ENCODE data around the gene CDH3. TPM values are rescaled to one million over a fixed set of nuclear protein-coding genes. Genes with fewer than 3 reads are reported as not detected.

Gene CDH3
- total and polyA plus RNA-seq, 2 donors from 2014 or later = 9.8 to 61.3 TPM

DNA sequence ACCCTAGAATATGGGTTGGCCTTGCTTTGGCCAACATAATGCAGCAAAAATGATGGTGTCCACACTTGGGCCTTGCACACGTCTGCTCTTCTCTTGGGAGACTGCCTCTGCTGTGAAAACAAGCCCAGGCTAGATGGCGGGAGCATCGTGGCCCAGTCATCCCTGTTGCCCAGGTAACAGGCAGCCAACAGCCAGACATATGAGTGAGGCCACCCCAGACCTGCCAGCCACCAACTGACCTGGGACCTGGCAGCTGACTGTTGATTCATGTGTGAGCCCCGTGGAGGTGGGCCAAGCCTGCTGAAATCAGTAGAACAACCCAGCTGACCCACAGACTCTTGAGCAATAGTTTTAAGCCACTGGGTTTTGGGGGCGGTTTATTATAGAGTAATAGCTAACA lies 39.4 kb upstream of the CDH3 start:
- Histone ChIP-seq H3K4me3 (ENCODE audit: low read length in 3 of 3) (no peak overlapping the region), H3K27me3 (ENCODE audit: control insufficient read depth, insufficient read depth, low read length) (no peaks in the 10 kb centered on the region), H3K27ac (ENCODE audit: low read depth in 2 of 2, low read length in 2 of 2) (no peak overlapping the region), H3K4me1 (ENCODE audit: control insufficient read depth in 2 of 3, insufficient read depth in 2 of 3, low read depth in 1 of 3, low read length in 3 of 3) (no peaks in the 10 kb centered on the region), H3K9me3 (ENCODE audit: control insufficient read depth in 2 of 3, insufficient read depth in 1 of 3, low read length in 3 of 3) (no peaks in the 10 kb centered on the region), H3K36me3 (ENCODE audit: control insufficient read depth in 2 of 3, insufficient read depth in 3 of 3, low read length in 3 of 3) (no peaks in the 10 kb centered on the region), H3K9ac (ENCODE audit: low read length in 3 of 3) (no peak overlapping the region)
- FAIRE-seq (no peak), DNase-seq (peak in 1 of 5 donors; percentile 12)
- no peak for TF ChIP-seq CTCF (IDR thresholded peaks at IDR 0.05; ENCODE audit: borderline replicate concordance, extremely low read depth, insufficient read depth)
- intact Hi-C loops (cut with DNase I) = no loop called here

- no peaks in the 10 kb centered on the region for H3K27me3 ChIP-seq (ENCODE audit: control insufficient read depth, insufficient read depth, low read length)
- no peaks in the 10 kb centered on the region for H3K9me3 ChIP-seq (ENCODE audit: control insufficient read depth in 2 of 3, insufficient read depth in 1 of 3, low read length in 3 of 3)
- H3K4me1 ChIP-seq (ENCODE audit: control insufficient read depth in 2 of 3, insufficient read depth in 2 of 3, low read depth in 1 of 3, low read length in 3 of 3) = no peaks in the 10 kb centered on the region
- no peak for TF ChIP-seq CTCF (IDR thresholded peaks at IDR 0.05; ENCODE audit: borderline replicate concordance, extremely low read depth, insufficient read depth)
- no peak overlapping the region for H3K9ac ChIP-seq (ENCODE audit: low read length in 3 of 3)
- no peak for DNase-seq
- no peak overlapping the region for H3K27ac ChIP-seq (ENCODE audit: low read depth in 2 of 2, low read length in 2 of 2)
- intact Hi-C loops (cut with DNase I) = no loop called here
- H3K36me3 ChIP-seq (ENCODE audit: control insufficient read depth in 2 of 3, insufficient read depth in 3 of 3, low read length in 3 of 3) = no peaks in the 10 kb centered on the region
- H3K4me3 ChIP-seq (ENCODE audit: low read length in 3 of 3) = no peak overlapping the region
- FAIRE-seq = no peak
Measured at GRCh38 chr16:68607443-68607842, 37.7 kb upstream of the CDH3 start.

DNA sequence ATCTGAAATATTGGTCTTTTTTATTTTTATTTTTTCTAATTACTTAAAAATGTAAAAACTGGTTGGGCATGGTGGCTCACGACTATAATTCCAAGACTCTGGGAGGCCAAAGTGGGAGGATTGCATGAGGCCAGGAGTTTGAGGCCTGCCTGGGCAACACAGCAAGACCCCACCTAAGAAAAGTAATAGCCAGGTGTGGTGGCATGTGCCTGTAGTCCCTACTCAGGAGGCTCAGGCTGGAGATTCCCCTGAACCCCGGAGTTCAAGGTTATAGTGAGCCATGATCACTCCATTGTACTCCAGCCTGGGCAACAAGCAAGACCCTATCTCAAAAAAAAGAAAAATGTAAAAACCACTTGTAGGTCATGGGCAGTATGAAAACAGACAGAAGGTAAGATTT lies 36.8 kb upstream of the CDH3 start:
- intact Hi-C loops (cut with DNase I) = no loop called here
- no peak for DNase-seq
- Histone ChIP-seq H3K4me1 (ENCODE audit: control insufficient read depth in 2 of 3, insufficient read depth in 2 of 3, low read depth in 1 of 3, low read length in 3 of 3) (no peaks in the 10 kb centered on the region), H3K9me3 (ENCODE audit: control insufficient read depth in 2 of 3, insufficient read depth in 1 of 3, low read length in 3 of 3) (no peaks in the 10 kb centered on the region), H3K27me3 (ENCODE audit: control insufficient read depth, insufficient read depth, low read length) (no peaks in the 10 kb centered on the region), H3K36me3 (ENCODE audit: control insufficient read depth in 2 of 3, insufficient read depth in 3 of 3, low read length in 3 of 3) (no peaks in the 10 kb centered on the region), H3K27ac (ENCODE audit: low read depth in 2 of 2, low read length in 2 of 2) (no peak overlapping the region), H3K9ac (ENCODE audit: low read length in 3 of 3) (no peak overlapping the region), H3K4me3 (ENCODE audit: low read length in 3 of 3) (no peak overlapping the region)
- no peak for TF ChIP-seq CTCF (IDR thresholded peaks at IDR 0.05; ENCODE audit: borderline replicate concordance, extremely low read depth, insufficient read depth)
- FAIRE-seq = no peak

- intact Hi-C loops (cut with DNase I) = no loop called here
- TF ChIP-seq CTCF (IDR thresholded peaks at IDR 0.05; ENCODE audit: borderline replicate concordance, extremely low read depth, insufficient read depth) = no peak
- H3K27ac ChIP-seq (ENCODE audit: low read depth in 2 of 2, low read length in 2 of 2) = no peak overlapping the region
- peaks cover 0 to 6% (median 0%) of the 10 kb centered on the region in 3 donors for H3K9me3 ChIP-seq (ENCODE audit: control insufficient read depth in 2 of 3, insufficient read depth in 1 of 3, low read length in 3 of 3)
- no peaks in the 10 kb centered on the region for H3K36me3 ChIP-seq (ENCODE audit: control insufficient read depth in 2 of 3, insufficient read depth in 3 of 3, low read length in 3 of 3)
- no peaks in the 10 kb centered on the region for H3K27me3 ChIP-seq (ENCODE audit: control insufficient read depth, insufficient read depth, low read length)
- no peak overlapping the region for H3K4me3 ChIP-seq (ENCODE audit: low read length in 3 of 3)
- DNase-seq (no peak), FAIRE-seq (no peak)
- H3K4me1 ChIP-seq (ENCODE audit: control insufficient read depth in 2 of 3, insufficient read depth in 2 of 3, low read depth in 1 of 3, low read length in 3 of 3) = no peaks in the 10 kb centered on the region
- H3K9ac ChIP-seq (ENCODE audit: low read length in 3 of 3) = no peak overlapping the region
Measured at GRCh38 chr16:68612996-68613395, 32.1 kb upstream of the CDH3 start.
